HG02763 (cell line): ENCODE data around the gene SERINC4.
"Not testable (repeated sequence)": the region's sequence is repeated elsewhere in the genome, so short reads cannot be mapped to it uniquely, and the experiment has no call there.

Experiments used
- ATAC-seq: cut with Tn5 transposase; IDR thresholded peaks from one replicate; pipeline ENCODE4 v1.9.1; 2021; ENCODE audit warnings: mild to moderate bottlenecking, moderate library complexity; ENCODE audit not compliant: unreplicated experiment

The SERINC4 gene

DNA sequence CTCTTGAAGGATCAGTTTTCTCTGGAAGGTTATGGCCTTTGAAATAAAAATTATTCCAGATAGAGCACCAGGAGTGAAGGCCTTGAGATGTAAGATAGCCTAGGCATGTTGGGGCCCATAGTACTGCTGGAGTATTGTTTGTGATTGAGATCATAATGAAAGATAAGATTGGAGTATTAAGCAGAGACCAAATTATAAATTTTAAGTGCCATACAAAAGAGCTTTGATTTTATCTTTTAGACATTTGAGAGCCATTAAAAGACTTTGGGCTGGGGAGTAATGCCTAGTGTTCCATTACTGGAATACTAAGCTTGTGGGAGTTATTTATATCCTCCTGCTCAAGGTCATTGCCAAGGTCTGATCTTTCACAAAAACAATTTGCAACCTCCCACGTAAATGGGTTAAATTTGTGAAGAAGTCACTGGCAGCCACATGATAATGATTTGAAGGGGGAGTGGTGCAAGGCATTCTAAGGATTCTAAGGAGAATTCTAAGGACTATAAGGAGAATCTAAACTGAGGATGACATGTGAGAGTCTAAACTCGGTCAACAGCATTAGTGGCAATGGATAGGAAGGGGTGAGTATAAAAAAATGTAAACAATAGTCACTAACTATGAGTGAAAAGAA, 36.1 kb downstream of the SERINC4 start:
- ATAC-seq, result no peak

DNA sequence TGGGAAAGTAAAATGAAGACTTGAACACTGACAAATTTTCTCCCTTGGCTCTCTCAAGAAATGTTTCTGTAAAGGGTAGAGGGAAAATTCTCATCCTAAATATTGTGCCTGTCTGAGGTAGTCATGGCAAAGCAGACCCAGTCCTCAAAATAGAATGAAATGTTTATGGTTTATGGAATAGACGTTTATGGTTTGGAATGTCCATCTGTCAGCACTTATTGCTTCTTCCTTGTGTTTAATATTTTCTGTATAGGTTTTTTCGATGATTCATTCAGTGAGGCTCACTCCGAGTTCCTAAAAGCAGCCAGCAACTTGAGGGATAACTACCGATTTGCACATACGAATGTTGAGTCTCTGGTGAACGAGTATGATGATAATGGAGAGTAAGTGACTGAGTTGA, 37.2 kb downstream of the SERINC4 start:
- ATAC-seq, result no peak

DNA sequence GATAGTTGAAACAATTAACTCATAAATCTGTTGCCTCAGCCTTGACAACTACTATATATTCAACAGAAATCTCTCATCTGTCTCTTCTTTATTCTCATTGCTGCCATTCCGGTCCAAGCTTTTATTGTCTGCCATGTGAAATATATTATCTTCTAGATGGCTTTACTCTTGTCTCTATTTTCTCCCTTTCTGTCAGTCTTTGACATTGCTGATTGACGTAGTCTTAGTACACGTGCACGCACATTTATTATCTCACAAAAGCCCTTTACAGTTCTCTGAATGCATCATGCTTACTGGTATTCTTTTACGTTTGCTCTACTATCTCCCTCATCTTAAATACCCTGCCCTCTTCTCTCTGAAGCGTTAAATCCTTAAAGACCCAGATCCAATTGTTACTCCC, 48.1 kb downstream of the SERINC4 start:
- ATAC-seq, result no peak

DNA sequence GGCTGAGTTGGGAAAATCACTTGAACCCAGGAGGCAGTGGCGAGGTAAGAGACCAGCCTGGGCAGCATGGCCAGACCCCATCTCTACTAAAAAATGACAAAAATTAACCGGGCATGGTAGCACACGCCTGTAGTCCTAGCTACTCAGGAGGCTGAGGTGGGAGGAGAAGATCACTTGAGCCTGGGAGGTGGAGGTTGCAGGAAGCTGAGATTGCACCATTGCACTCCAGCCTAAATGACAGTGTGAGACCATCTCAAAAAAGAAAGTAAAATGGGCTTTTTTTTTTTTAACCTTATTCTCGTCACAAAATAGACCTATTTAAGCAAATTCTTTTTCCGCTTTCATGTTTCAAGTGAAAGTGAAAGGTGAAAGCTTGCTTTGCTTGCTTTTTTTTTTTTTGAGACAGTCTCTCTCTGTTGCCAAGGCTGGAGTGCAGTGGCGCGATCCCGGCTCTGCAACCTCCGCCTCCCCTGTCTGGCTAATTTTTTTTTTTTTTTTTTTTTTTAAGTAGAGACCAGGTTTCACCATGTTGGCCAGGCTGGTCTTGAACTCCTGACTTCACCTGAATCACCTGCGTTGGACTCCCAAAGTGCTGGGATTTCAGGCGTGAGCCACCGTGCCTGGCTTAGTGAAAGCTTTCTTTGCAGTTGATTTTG, 50.2 kb downstream of the SERINC4 start:
- ATAC-seq, result no peak

DNA sequence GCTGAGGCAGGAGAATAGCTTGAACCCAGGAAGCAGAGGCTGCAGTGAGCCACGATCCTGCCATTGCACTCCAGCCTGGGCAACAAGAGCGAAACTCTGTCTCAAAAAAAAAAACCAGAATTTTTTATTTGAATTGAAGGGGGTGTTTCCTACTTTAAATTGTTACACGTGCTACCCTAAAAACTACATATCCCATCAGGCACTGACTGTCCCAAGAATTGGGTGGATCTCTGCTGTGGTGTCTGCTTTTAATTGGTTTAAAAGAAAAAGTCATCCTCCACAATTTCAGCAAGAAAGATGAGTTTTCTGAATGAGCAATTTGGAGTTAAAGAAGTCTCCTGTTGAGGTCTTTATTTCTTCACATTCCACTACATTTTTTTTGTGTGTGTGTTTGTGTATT, 51.6 kb downstream of the SERINC4 start:
- no peak for ATAC-seq

DNA sequence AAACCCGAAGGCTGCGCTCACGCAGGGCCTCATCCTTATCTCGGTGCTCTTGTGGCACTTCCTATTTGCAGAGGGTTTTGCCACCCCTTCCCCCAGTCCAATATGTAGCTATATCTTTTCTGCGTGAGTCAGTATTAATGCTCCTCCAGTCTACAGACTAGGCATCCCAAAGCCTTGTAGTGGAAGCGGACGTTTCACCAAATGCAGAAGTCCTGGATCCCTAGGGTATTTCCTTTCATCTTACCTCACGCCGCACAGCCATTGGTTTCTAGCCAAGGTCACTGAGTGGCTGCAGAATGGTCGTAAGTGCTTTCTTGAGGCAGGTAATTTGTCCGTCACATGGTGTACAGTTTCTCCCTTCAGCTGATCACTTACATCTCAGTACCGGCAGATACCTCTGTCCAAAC, 53.1 kb downstream of the SERINC4 start:
- not testable (repeated sequence) for ATAC-seq

DNA sequence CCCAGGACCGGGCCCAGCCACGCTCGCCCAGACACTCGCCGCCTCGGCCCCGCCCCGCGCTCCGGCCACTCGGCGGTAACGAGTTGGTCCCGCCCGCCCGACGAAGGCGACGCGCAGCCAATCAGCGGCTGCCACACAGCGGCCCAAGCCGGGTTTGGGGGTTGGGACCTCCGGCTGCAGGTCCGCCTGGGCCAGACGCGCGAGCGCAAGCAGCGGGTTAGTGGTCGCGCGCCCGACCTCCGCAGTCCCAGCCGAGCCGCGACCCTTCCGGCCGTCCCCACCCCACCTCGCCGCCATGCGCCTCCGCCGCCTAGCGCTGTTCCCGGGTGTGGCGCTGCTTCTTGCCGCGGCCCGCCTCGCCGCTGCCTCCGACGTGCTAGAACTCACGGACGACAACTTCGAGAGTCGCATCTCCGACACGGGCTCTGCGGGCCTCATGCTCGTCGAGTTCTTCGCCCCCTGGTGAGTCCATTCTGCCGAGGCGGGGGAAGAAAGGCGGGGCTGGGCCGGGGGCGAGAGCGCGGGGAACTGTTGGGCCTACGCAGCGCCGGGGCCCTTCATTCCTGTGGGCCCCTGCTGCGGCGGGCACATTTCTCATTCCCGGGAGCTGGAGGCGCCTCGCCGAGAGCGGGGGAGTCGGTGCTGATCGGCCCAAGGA, 53.6 kb downstream of the SERINC4 start, which contains the start of gene PDIA3:
Gene PDIA3, plus strand, starts transcription at position 194 of the 658 bp plus-strand sequence. Its CDS starts 102 bp downstream, at position 296.
- ATAC-seq, result peak; percentile 86
